ENCODE results near the gene PTDSS2.

Gene PTDSS2

DNA sequence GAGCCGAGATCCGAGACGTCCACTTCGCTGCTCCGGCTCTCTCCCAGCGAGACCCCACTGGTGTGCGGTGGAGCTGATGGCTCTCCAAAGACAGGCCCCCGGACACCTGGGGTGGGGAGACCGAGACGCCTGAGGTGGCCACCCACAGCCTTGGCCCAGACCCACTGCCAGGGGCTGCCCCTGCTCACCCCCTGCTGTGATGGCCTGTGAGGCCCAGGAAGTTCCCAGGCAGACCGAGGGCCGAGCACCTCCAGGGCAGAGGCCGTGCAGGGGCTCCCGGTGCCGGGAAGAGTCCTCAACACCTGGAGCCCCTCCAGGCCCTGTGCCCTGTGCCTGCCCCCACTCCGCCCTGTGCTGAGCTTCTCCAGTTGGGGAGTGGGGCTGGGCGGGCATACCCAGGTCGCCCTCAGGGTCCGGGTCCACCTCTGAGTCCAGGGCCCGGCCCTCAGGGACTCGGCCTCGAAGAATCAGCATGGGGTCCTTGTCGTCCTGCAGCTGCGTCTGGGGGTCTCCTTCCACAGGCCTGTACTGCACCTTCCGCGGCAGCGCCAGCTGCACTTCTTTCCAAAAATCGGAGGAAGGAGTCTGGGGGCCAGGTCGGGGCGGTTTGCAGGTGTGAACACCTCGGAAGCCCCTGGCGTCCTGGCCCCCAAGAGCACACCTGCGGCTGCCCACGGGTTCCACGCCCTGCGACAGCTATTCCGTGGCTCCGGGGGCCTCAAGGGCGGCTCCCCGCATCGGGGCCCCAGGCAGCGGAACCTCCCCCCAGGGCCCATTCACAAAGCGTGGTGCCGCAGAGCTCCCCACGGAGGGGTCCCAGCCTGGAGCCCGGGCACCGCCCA is 43.9 kb upstream of the PTDSS2 start:
- Histone ChIP-seq H3K9ac (ENCODE audit: low read length) (peak overlapping the region; percentile 37), H3F3A (ENCODE audit: insufficient read depth, low read length) (no peaks in the 10 kb centered on the region), H2AFZ (ENCODE audit: low read length) (no peak overlapping the region)

DNA sequence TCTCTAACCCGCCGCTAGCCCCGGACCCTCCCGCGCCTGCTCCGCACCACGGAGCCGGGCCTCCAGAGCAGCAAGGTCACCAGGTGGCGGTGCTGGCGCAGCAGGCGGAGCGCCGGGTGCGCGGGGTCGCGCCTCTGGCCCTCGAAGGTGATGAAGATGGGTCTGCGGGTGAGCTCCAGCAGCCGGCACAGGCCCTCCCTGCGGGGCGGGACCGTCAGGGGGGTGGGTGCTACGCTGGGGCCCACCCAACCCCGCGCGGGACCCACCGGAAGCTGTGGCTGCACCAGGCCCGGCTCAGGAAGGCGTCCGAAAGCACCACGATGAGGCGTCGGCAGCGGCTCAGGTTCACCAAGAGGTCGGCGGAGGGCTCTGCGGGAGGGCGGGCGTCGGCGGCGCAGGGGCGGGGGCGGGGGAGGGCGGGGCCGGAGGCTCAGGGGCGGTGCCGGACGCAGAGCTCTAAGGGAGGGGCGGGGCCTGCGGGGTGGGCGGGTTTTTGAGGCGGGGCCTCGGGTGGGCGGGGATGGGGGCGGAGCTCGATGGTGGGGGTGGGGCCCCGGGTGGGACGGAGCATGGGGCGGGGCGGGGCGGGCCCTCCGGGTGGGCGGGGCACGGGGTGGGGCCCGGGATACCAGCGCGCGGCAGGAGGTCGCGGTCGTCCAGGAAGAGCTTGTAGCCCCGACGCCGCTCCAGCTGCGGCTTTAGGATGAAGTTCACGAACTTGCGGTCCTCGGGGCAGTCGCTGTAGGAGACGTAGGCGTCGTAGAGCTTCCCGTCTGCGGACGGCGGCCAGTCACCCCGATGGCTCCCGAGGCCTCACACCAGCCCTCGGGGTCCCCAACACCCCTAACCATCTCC is 43.1 kb upstream of the PTDSS2 start:
- TF ChIP-seq EZH2 (IDR thresholded peaks at IDR 0.05; ENCODE audit: borderline replicate concordance, low read length), result no peak
- TF ChIP-seq CTCF (IDR thresholded peaks at IDR 0.05; ENCODE audit: low read length), result no peak; the same call in 1 of the 2 replicates
- Histone ChIP-seq H3F3A (ENCODE audit: insufficient read depth, low read length) (no peaks in the 10 kb centered on the region), H3K79me2 (ENCODE audit: insufficient read depth, low read length) (no peaks in the 10 kb centered on the region), H2AFZ (ENCODE audit: low read length) (no peak overlapping the region), H3K9me2 (ENCODE audit: low read depth, low read length) (no peaks in the 10 kb centered on the region), H3K4me2 (ENCODE audit: low read length) (peak overlapping the region; percentile 73), H3K27ac (ENCODE audit: low read depth, low read length, poor library complexity, severe bottlenecking) (no peak overlapping the region), H4K20me1 (ENCODE audit: insufficient read depth, low read length) (no peaks in the 10 kb centered on the region), H3K9ac (ENCODE audit: low read length) (peak overlapping the region; percentile 37), H3K27me3 (ENCODE audit: insufficient read depth, low read length) (no peaks in the 10 kb centered on the region; the same call in 1 of the 2 replicates), H3K4me1 (ENCODE audit: insufficient read depth, low read length, severe bottlenecking) (peaks cover 11% of the 10 kb centered on the region), H3K36me3 (ENCODE audit: insufficient read depth, low read length) (no peaks in the 10 kb centered on the region), H3K9me3 (ENCODE audit: low read length) (no peaks in the 10 kb centered on the region), H3K4me3 (ENCODE audit: low read depth, low read length, poor library complexity, severe bottlenecking) (peak overlapping the region; percentile 59)

More for the DNA sequence above, 43.9 kb upstream of the PTDSS2 start:
- H3K9me2 ChIP-seq (ENCODE audit: low read depth, low read length), result no peaks in the 10 kb centered on the region
- H3K36me3 ChIP-seq (ENCODE audit: insufficient read depth, low read length), result no peaks in the 10 kb centered on the region
- no peaks in the 10 kb centered on the region for H4K20me1 ChIP-seq (ENCODE audit: insufficient read depth, low read length)
- H3K9me3 ChIP-seq (ENCODE audit: low read length), result no peaks in the 10 kb centered on the region
- peak overlapping the region; percentile 73 for H3K4me2 ChIP-seq (ENCODE audit: low read length)
- no peaks in the 10 kb centered on the region for H3K79me2 ChIP-seq (ENCODE audit: insufficient read depth, low read length)
- peak overlapping the region; percentile 59 for H3K4me3 ChIP-seq (ENCODE audit: low read depth, low read length, poor library complexity, severe bottlenecking)
- TF ChIP-seq CTCF (IDR thresholded peaks at IDR 0.05; ENCODE audit: low read length) (no peak), EZH2 (IDR thresholded peaks at IDR 0.05; ENCODE audit: borderline replicate concordance, low read length) (no peak)
- no peaks in the 10 kb centered on the region; the same call in 1 of the 2 replicates for H3K27me3 ChIP-seq (ENCODE audit: insufficient read depth, low read length)
- peaks cover 11% of the 10 kb centered on the region for H3K4me1 ChIP-seq (ENCODE audit: insufficient read depth, low read length, severe bottlenecking)
- H3K27ac ChIP-seq (ENCODE audit: low read depth, low read length, poor library complexity, severe bottlenecking), result no peak overlapping the region

- Histone ChIP-seq H3K9me2 (ENCODE audit: low read depth, low read length) (no peaks in the 10 kb centered on the region), H3F3A (ENCODE audit: insufficient read depth, low read length) (no peaks in the 10 kb centered on the region), H4K20me1 (ENCODE audit: insufficient read depth, low read length) (no peaks in the 10 kb centered on the region), H3K9ac (ENCODE audit: low read length) (no peak overlapping the region), H3K4me1 (ENCODE audit: insufficient read depth, low read length, severe bottlenecking) (peaks cover 11% of the 10 kb centered on the region), H3K27ac (ENCODE audit: low read depth, low read length, poor library complexity, severe bottlenecking) (no peak overlapping the region), H3K4me2 (ENCODE audit: low read length) (peak overlapping the region; percentile 51; the same call in 1 of the 2 replicates), H3K79me2 (ENCODE audit: insufficient read depth, low read length) (no peaks in the 10 kb centered on the region), H3K4me3 (ENCODE audit: low read depth, low read length, poor library complexity, severe bottlenecking) (peak overlapping the region; percentile 25), H3K9me3 (ENCODE audit: low read length) (no peaks in the 10 kb centered on the region), H3K36me3 (ENCODE audit: insufficient read depth, low read length) (no peaks in the 10 kb centered on the region), H3K27me3 (ENCODE audit: insufficient read depth, low read length) (no peaks in the 10 kb centered on the region; the same call in 1 of the 2 replicates), H2AFZ (ENCODE audit: low read length) (no peak overlapping the region)
- TF ChIP-seq EZH2 (IDR thresholded peaks at IDR 0.05; ENCODE audit: borderline replicate concordance, low read length), result no peak
- TF ChIP-seq CTCF (IDR thresholded peaks at IDR 0.05; ENCODE audit: low read length), result no peak
Measured at GRCh38 chr11:407651-408123, 42.4 kb upstream of the PTDSS2 start.
